ENCODE results near the gene PDHX.

Gene PDHX

GRCh38 chr11:34924714-34925113, 8.3 kb downstream of the PDHX start:
- Histone ChIP-seq H3K36me3 (replicated peaks in 1 of 2; ENCODE audit: control insufficient read depth in 2 of 2, insufficient read depth in 2 of 2, low read length in 2 of 2) (peaks cover 0 to 16% of the 10 kb centered on the region in 2 donors), H3K27ac (replicated peaks; ENCODE audit: low read length) (no peak overlapping the region), H2AFZ (ENCODE audit: low read length) (no peak overlapping the region), H3K9me3 (replicated peaks in 1 of 2; ENCODE audit: control insufficient read depth in 2 of 2, insufficient read depth in 1 of 2, low read depth in 1 of 2, low read length in 2 of 2) (no peaks in the 10 kb centered on the region), H3K23ac (ENCODE audit: low read depth, low read length, poor library complexity) (no peak overlapping the region), H3K14ac (ENCODE audit: low read length) (no peak overlapping the region), H3K4me2 (ENCODE audit: insufficient read depth, low read length, poor library complexity, severe bottlenecking) (no peak overlapping the region), H2BK5ac (ENCODE audit: low read length) (no peak overlapping the region), H4K8ac (ENCODE audit: low read depth, low read length) (no peak overlapping the region), H2BK12ac (ENCODE audit: low read length) (no peak overlapping the region), H3K9ac (ENCODE audit: low read depth, low read length, poor library complexity) (no peak overlapping the region), H2BK15ac (ENCODE audit: low read length) (no peak overlapping the region), H3K4me3 (ENCODE audit: low read length in 2 of 2) (no peak overlapping the region), H3K27me3 (ENCODE audit: control insufficient read depth in 3 of 3, insufficient read depth in 3 of 3, low read depth in 1 of 3, low read length in 3 of 3) (no peaks in the 10 kb centered on the region), H4K91ac (ENCODE audit: low read depth, low read length, poor library complexity) (no peak overlapping the region), H3K4ac (ENCODE audit: low read length) (no peak overlapping the region), H3K4me1 (ENCODE audit: control insufficient read depth in 2 of 2, insufficient read depth in 1 of 2, low read depth in 1 of 2, low read length in 2 of 2) (peaks cover 0 to 2% of the 10 kb centered on the region in 2 donors), H3K18ac (ENCODE audit: low read length) (no peak overlapping the region), H2BK120ac (ENCODE audit: low read depth, low read length) (no peak overlapping the region), H3K79me1 (ENCODE audit: low read depth, low read length) (no peaks in the 10 kb centered on the region), H2AK5ac (ENCODE audit: low read depth, low read length) (no peak overlapping the region)
- DNase-seq (ENCODE audit: low spot score), result no peak
- WGBS, 2 donors (ENCODE audit: extremely low coverage in 2 of 2, insufficient read length in 2 of 2, insufficient replicate concordance in 1 of 2), result no CpG with 5 or more reads among the region's 3 CpGs

GRCh38 chr11:34926101-34926830, 9.8 kb downstream of the PDHX start:
- peaks cover 0 to 3% of the 10 kb centered on the region in 2 donors for H3K36me3 ChIP-seq (replicated peaks in 1 of 2; ENCODE audit: control insufficient read depth in 2 of 2, insufficient read depth in 2 of 2, low read length in 2 of 2)
- H3K4me1 ChIP-seq (ENCODE audit: control insufficient read depth in 2 of 2, insufficient read depth in 1 of 2, low read depth in 1 of 2, low read length in 2 of 2), result peaks cover 0 to 2% of the 10 kb centered on the region in 2 donors
- no peak overlapping the region for H2AK5ac ChIP-seq (ENCODE audit: low read depth, low read length)
- no peaks in the 10 kb centered on the region for H3K27me3 ChIP-seq (ENCODE audit: control insufficient read depth in 3 of 3, insufficient read depth in 3 of 3, low read depth in 1 of 3, low read length in 3 of 3)
- H3K14ac ChIP-seq (ENCODE audit: low read length), result no peak overlapping the region
- H4K91ac ChIP-seq (ENCODE audit: low read depth, low read length, poor library complexity), result no peak overlapping the region
- no peak overlapping the region for H3K27ac ChIP-seq (replicated peaks; ENCODE audit: low read length)
- no peak overlapping the region for H3K4ac ChIP-seq (ENCODE audit: low read length)
- H3K18ac ChIP-seq (ENCODE audit: low read length), result no peak overlapping the region
- H2BK12ac ChIP-seq (ENCODE audit: low read length), result no peak overlapping the region
- H3K9ac ChIP-seq (ENCODE audit: low read depth, low read length, poor library complexity), result no peak overlapping the region
- no peak overlapping the region for H2BK5ac ChIP-seq (ENCODE audit: low read length)
- no peak overlapping the region for H3K23ac ChIP-seq (ENCODE audit: low read depth, low read length, poor library complexity)
- no peak overlapping the region for H3K4me3 ChIP-seq (ENCODE audit: low read length in 2 of 2)
- no peaks in the 10 kb centered on the region for H3K79me1 ChIP-seq (ENCODE audit: low read depth, low read length)
- no peak overlapping the region for H3K4me2 ChIP-seq (ENCODE audit: insufficient read depth, low read length, poor library complexity, severe bottlenecking)
- no CpG with 5 or more reads among the region's 2 CpGs for WGBS, 2 donors (ENCODE audit: extremely low coverage in 2 of 2, insufficient read length in 2 of 2, insufficient replicate concordance in 1 of 2)
- DNase-seq (ENCODE audit: low spot score), result peak; percentile 26
- no peaks in the 10 kb centered on the region for H3K9me3 ChIP-seq (replicated peaks in 1 of 2; ENCODE audit: control insufficient read depth in 2 of 2, insufficient read depth in 1 of 2, low read depth in 1 of 2, low read length in 2 of 2)
- no peak overlapping the region for H4K8ac ChIP-seq (ENCODE audit: low read depth, low read length)
- H2BK120ac ChIP-seq (ENCODE audit: low read depth, low read length), result no peak overlapping the region
- H2AFZ ChIP-seq (ENCODE audit: low read length), result no peak overlapping the region
- H2BK15ac ChIP-seq (ENCODE audit: low read length), result no peak overlapping the region

DNA sequence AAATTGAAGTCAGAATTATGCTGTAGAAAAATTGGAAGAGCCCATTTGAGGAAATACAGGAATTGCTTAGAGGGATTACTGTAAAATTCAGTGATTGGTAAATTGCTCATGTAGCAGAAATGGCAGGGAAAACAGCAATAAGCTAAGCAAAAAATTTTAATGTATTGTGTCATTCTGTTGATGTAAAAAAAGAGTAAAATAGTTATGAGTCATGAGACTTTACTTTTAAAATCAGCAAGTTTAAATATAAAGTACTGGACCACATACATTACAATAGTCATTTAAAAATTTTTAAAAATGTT, 10.4 kb downstream of the PDHX start:
- H3K14ac ChIP-seq (ENCODE audit: low read length), result no peak overlapping the region
- no peaks in the 10 kb centered on the region for H3K79me1 ChIP-seq (ENCODE audit: low read depth, low read length)
- no peak overlapping the region for H3K9ac ChIP-seq (ENCODE audit: low read depth, low read length, poor library complexity)
- no peak overlapping the region for H2AK5ac ChIP-seq (ENCODE audit: low read depth, low read length)
- H2BK12ac ChIP-seq (ENCODE audit: low read length), result no peak overlapping the region
- H2AFZ ChIP-seq (ENCODE audit: low read length), result no peak overlapping the region
- DNase-seq (ENCODE audit: low spot score), result no peak
- no peak overlapping the region for H3K4me3 ChIP-seq (ENCODE audit: low read length in 2 of 2)
- no peak overlapping the region for H2BK5ac ChIP-seq (ENCODE audit: low read length)
- H3K18ac ChIP-seq (ENCODE audit: low read length), result no peak overlapping the region
- no peaks in the 10 kb centered on the region for H3K27me3 ChIP-seq (ENCODE audit: control insufficient read depth in 3 of 3, insufficient read depth in 3 of 3, low read depth in 1 of 3, low read length in 3 of 3)
- H3K4me1 ChIP-seq (ENCODE audit: control insufficient read depth in 2 of 2, insufficient read depth in 1 of 2, low read depth in 1 of 2, low read length in 2 of 2), result peaks cover 0 to 2% of the 10 kb centered on the region in 2 donors
- no peak overlapping the region for H4K8ac ChIP-seq (ENCODE audit: low read depth, low read length)
- no peaks in the 10 kb centered on the region for H3K9me3 ChIP-seq (replicated peaks in 1 of 2; ENCODE audit: control insufficient read depth in 2 of 2, insufficient read depth in 1 of 2, low read depth in 1 of 2, low read length in 2 of 2)
- no peak overlapping the region for H3K27ac ChIP-seq (replicated peaks; ENCODE audit: low read length)
- no peak overlapping the region for H3K4ac ChIP-seq (ENCODE audit: low read length)
- peaks cover 0 to 7% of the 10 kb centered on the region in 2 donors for H3K36me3 ChIP-seq (replicated peaks in 1 of 2; ENCODE audit: control insufficient read depth in 2 of 2, insufficient read depth in 2 of 2, low read length in 2 of 2)
- H2BK120ac ChIP-seq (ENCODE audit: low read depth, low read length), result no peak overlapping the region
- no peak overlapping the region for H4K91ac ChIP-seq (ENCODE audit: low read depth, low read length, poor library complexity)
- no peak overlapping the region for H3K4me2 ChIP-seq (ENCODE audit: insufficient read depth, low read length, poor library complexity, severe bottlenecking)
- H3K23ac ChIP-seq (ENCODE audit: low read depth, low read length, poor library complexity), result no peak overlapping the region
- H2BK15ac ChIP-seq (ENCODE audit: low read length), result no peak overlapping the region

GRCh38 chr11:34928268-34928959, 12.0 kb downstream of the PDHX start:
- no peak overlapping the region for H2AK5ac ChIP-seq (ENCODE audit: low read depth, low read length)
- no peak overlapping the region for H3K4ac ChIP-seq (ENCODE audit: low read length)
- no peak overlapping the region for H3K4me3 ChIP-seq (ENCODE audit: low read length in 2 of 2)
- H3K27me3 ChIP-seq (ENCODE audit: control insufficient read depth in 3 of 3, insufficient read depth in 3 of 3, low read depth in 1 of 3, low read length in 3 of 3), result no peaks in the 10 kb centered on the region
- H3K4me1 ChIP-seq (ENCODE audit: control insufficient read depth in 2 of 2, insufficient read depth in 1 of 2, low read depth in 1 of 2, low read length in 2 of 2), result peaks cover 0 to 2% of the 10 kb centered on the region in 2 donors
- no peak for DNase-seq (ENCODE audit: low spot score)
- H3K79me1 ChIP-seq (ENCODE audit: low read depth, low read length), result no peaks in the 10 kb centered on the region
- WGBS, 2 donors (ENCODE audit: extremely low coverage in 2 of 2, insufficient read length in 2 of 2, insufficient replicate concordance in 1 of 2), result no CpG with 5 or more reads among the region's 3 CpGs
- no peak overlapping the region for H3K23ac ChIP-seq (ENCODE audit: low read depth, low read length, poor library complexity)
- no peaks in the 10 kb centered on the region for H3K9me3 ChIP-seq (replicated peaks in 1 of 2; ENCODE audit: control insufficient read depth in 2 of 2, insufficient read depth in 1 of 2, low read depth in 1 of 2, low read length in 2 of 2)
- H2BK120ac ChIP-seq (ENCODE audit: low read depth, low read length), result no peak overlapping the region
- H3K18ac ChIP-seq (ENCODE audit: low read length), result no peak overlapping the region
- H2BK15ac ChIP-seq (ENCODE audit: low read length), result no peak overlapping the region
- H2BK5ac ChIP-seq (ENCODE audit: low read length), result no peak overlapping the region
- no peak overlapping the region for H4K91ac ChIP-seq (ENCODE audit: low read depth, low read length, poor library complexity)
- H2AFZ ChIP-seq (ENCODE audit: low read length), result no peak overlapping the region
- H3K4me2 ChIP-seq (ENCODE audit: insufficient read depth, low read length, poor library complexity, severe bottlenecking), result no peak overlapping the region
- H3K27ac ChIP-seq (replicated peaks; ENCODE audit: low read length), result no peak overlapping the region
- no peak overlapping the region for H4K8ac ChIP-seq (ENCODE audit: low read depth, low read length)
- H3K9ac ChIP-seq (ENCODE audit: low read depth, low read length, poor library complexity), result no peak overlapping the region
- H3K14ac ChIP-seq (ENCODE audit: low read length), result no peak overlapping the region
- H3K36me3 ChIP-seq (replicated peaks in 1 of 2; ENCODE audit: control insufficient read depth in 2 of 2, insufficient read depth in 2 of 2, low read length in 2 of 2), result peaks cover 0 to 23% of the 10 kb centered on the region in 2 donors
- H2BK12ac ChIP-seq (ENCODE audit: low read length), result no peak overlapping the region
